Measurements from ENCODE around the gene TOB1. TPM values are rescaled to one million over a fixed set of nuclear protein-coding genes. Genes with fewer than 3 reads are reported as not detected.
A peak's percentile ranks its signal among the peaks of the same experiment; 100 is the strongest.

The TOB1 gene
- total RNA-seq (10 to 100 TPM; 51.0 to 73.2 (median 65.0) TPM), polyA plus RNA-seq (31.0 TPM)
- long read RNA-seq, donor 1, transcript TOB1-202 (2 exons, 2,229 nt): major isoform, 35 of 40 reads
- long read RNA-seq, donor 1, partial matches to known transcripts: 0 of 40 reads
- long read RNA-seq, donor 1, other reads (novel, unspliced or antisense): 3 of 40 reads
- long read RNA-seq, donor 2, transcript TOB1-202 (2 exons, 2,229 nt): major isoform, 13 of 16 reads
- long read RNA-seq, donor 2, partial matches to known transcripts: 0 of 16 reads
- long read RNA-seq, donor 2, other reads (novel, unspliced or antisense): 1 of 16 reads
- long read RNA-seq, donor 3, transcript TOB1-202 (2 exons, 2,229 nt): major isoform, 43 of 88 reads
- long read RNA-seq, donor 3, partial matches to known transcripts: 0 of 88 reads
- long read RNA-seq, donor 3, other reads (novel, unspliced or antisense): 44 of 88 reads
- long read RNA-seq, donor 4, transcript TOB1-202 (2 exons, 2,229 nt): major isoform, 21 of 22 reads
- long read RNA-seq, donor 4, partial matches to known transcripts: 0 of 22 reads
- long read RNA-seq, donor 4, other reads (novel, unspliced or antisense): 1 of 22 reads

DNA sequence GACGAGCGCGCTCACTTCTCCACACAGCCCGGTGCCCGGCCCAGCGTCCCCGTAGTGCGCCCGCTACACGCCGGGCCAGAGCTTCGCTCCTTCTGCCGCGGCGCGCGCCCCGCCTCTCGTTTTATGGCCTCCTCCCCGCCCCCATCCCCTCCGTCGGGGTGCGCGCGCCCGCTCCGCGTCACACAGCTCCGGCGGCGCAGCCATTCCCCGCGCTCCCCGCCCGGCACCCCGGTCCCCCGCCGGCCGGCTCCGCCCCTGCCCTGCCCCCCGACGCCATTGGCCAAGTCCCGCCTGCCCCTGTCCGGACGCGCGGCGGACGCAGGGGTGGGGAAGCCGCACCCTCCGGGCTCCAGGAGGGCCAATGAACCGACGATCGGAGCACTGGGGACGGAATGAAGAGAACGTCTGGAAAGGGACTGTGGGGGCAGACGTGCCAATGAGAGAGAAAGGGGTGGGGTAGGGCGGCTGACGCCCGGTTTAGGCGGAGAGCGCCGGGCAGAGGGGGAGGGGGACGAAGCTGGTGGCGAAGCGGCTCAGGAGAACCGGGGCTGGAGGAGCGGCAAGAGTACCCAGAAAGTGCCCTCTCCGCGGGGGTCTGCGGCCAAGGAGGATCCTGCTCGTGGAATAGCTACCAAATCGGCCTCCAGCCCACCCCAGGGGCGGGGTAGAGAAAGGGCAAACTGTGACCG lies at the start of gene TOB1:
TOB1 (minus strand) TSS at position 94 of the 689 bp plus-strand sequence. CDS start 2,337 bp downstream, outside the sequence.
- no peaks in the 10 kb centered on the region for H3K9me3 ChIP-seq (ENCODE audit: control insufficient read depth, low read length)
- H3K4me3 ChIP-seq (ENCODE audit: low read length): peak within 1 kb of the TSS; percentile 95
- under 1% methylated on average over 75 of the region's 75 CpGs for WGBS
- peaks cover 3% of the 10 kb centered on the region for H3K4me1 ChIP-seq (ENCODE audit: control insufficient read depth, insufficient read depth, low read length)
- no peaks in the 10 kb centered on the region for H3K27me3 ChIP-seq (ENCODE audit: control insufficient read depth, insufficient read depth)
- H3K27ac ChIP-seq (ENCODE audit: low read length): peak within 1 kb of the TSS; percentile 98
- ATAC-seq (peak; percentile 95), DNase-seq (peak; percentile 99 to 100 (median 99))
- intact Hi-C loops (cut with DNase I): loop anchor here in 1 of 4 donors (5.0 kb wide), 1 partner anchor 66 kb away; no protein-coding TSS in a partner anchor

- peaks cover 4% of the 10 kb centered on the region for H3K4me1 ChIP-seq (ENCODE audit: control insufficient read depth, insufficient read depth, low read length)
- WGBS: 88% methylated on average over 11 of the region's 11 CpGs
- no peak overlapping the region for H3K27ac ChIP-seq (ENCODE audit: low read length)
- intact Hi-C loops (cut with DNase I): no loop called here
- H3K9me3 ChIP-seq (ENCODE audit: control insufficient read depth, low read length): no peaks in the 10 kb centered on the region
- ATAC-seq: no peak
- H3K27me3 ChIP-seq (ENCODE audit: control insufficient read depth, insufficient read depth): no peaks in the 10 kb centered on the region
- DNase-seq: no peak
- no peak overlapping the region for H3K4me3 ChIP-seq (ENCODE audit: low read length)
These were observed 48.4 kb upstream of the TOB1 start for GRCh38 chr17:50914505-50915063.

DNA sequence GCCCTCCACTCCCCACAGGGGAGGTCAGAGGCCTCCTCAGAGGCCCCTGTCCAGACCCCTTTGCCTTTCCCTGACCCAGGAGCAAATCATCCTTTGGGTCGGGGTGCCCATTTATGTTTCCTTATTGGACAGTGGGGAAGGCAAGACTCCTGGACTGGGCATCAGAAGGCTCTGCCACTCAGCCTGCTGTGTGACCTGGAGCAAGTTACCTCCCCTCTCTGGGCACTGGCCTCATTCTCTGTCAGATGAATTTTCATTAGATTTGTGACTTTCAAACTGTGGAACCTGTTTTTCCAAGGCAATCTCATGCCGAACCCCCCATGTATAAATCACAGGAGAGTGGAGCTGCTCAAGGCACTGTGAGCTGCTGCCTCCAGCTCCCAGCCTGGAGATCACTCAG lies 47.0 kb upstream of the TOB1 start:
- H3K27me3 ChIP-seq (ENCODE audit: control insufficient read depth, insufficient read depth): no peaks in the 10 kb centered on the region
- no peaks in the 10 kb centered on the region for H3K9me3 ChIP-seq (ENCODE audit: control insufficient read depth, low read length)
- DNase-seq: no peak
- no peak for ATAC-seq
- no peak overlapping the region for H3K27ac ChIP-seq (ENCODE audit: low read length)
- peaks cover under 1% of the 10 kb centered on the region for H3K4me1 ChIP-seq (ENCODE audit: control insufficient read depth, insufficient read depth, low read length)
- intact Hi-C loops (cut with DNase I): no loop called here
- 95% methylated on average over 2 of the region's 2 CpGs for WGBS
- no peak overlapping the region for H3K4me3 ChIP-seq (ENCODE audit: low read length)

DNA sequence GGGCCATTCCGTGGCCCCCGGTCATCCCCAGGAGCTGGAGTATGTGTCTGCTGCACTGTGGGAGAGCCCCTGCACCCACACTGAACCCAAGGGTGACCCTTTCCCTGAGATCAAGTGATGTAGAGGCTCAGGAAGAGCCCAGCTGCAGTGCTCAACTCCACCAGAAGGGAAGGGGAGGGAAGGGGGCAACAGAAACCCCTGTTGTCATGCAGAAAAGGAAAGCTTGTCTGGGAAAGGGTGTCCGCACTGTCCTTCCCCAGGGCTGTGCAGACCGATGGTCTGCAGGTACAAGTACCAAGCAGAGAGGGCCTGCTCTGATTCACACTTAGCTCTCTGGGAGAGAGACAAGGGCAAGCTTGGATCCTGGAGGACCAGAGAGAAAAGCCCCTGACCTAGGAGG lies 45.7 kb upstream of the TOB1 start:
- 76% methylated on average over 4 of the region's 4 CpGs for WGBS
- DNase-seq (no peak), ATAC-seq (no peak)
- no peaks in the 10 kb centered on the region for H3K9me3 ChIP-seq (ENCODE audit: control insufficient read depth, low read length)
- H3K4me1 ChIP-seq (ENCODE audit: control insufficient read depth, insufficient read depth, low read length): no peaks in the 10 kb centered on the region
- intact Hi-C loops (cut with DNase I): no loop called here
- H3K27me3 ChIP-seq (ENCODE audit: control insufficient read depth, insufficient read depth): no peaks in the 10 kb centered on the region
- no peak overlapping the region for H3K27ac ChIP-seq (ENCODE audit: low read length)
- H3K4me3 ChIP-seq (ENCODE audit: low read length): no peak overlapping the region

GRCh38 chr17:50911450-50911849 lies 45.3 kb upstream of the TOB1 start:
- H3K4me3 ChIP-seq (ENCODE audit: low read length): no peak overlapping the region
- no peaks in the 10 kb centered on the region for H3K9me3 ChIP-seq (ENCODE audit: control insufficient read depth, low read length)
- H3K4me1 ChIP-seq (ENCODE audit: control insufficient read depth, insufficient read depth, low read length): no peaks in the 10 kb centered on the region
- H3K27ac ChIP-seq (ENCODE audit: low read length): no peak overlapping the region
- DNase-seq (peak in 1 of 3 donors; percentile 18), ATAC-seq (no peak)
- H3K27me3 ChIP-seq (ENCODE audit: control insufficient read depth, insufficient read depth): no peaks in the 10 kb centered on the region
- 67% methylated on average over 6 of the region's 6 CpGs for WGBS
- intact Hi-C loops (cut with DNase I): no loop called here

GRCh38 chr17:50909765-50910605 lies 43.8 kb upstream of the TOB1 start:
- peak overlapping the region; percentile 34 for H3K27ac ChIP-seq (ENCODE audit: low read length)
- ATAC-seq: peak in 1 of 2 donors; percentile 12
- intact Hi-C loops (cut with DNase I): no loop called here

DNA sequence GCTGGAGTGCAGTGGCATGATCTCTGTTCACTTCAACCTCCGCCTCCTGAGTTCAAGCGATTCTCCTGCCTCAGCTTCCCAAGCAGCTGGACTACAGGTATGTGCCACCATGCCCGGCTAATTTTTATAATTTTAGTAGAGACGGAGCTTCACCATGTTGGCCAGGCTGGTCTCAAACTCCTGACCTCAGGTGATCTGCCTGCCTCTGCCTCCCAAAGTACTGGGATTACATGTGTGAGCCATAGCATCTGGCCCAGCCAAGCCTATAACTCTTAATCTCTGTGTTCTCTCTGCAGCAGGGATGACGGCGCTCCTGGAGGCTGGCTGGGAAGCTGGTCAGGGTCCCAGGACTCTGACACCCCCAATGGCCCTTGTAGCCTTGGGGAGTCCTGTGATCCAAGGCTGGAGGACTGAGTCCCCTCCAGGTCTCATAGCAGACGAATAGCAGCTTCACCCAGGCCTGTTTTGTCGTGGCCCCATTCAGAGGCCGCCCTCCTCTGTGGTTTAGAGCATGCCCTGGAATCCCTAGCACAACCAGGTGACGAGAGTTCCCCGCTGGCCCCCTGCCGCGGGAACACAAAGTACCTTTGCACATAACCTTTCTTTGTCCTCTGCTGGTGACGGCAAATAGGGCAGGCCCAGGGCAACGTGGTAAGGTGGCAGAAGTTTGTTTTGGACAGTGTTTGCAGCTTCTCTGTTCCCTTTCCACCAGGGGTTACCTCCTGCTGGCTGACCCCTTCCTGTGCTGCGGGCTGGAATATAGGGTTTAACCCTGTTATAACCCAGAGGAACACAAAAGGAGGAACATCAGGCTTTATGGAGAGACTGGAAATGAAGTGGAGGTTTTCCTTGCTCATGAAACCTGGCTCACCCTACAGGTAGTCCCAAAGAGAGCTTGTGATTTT lies 43.0 kb upstream of the TOB1 start:
- intact Hi-C loops (cut with DNase I): no loop called here
- Histone ChIP-seq H3K9me3 (ENCODE audit: control insufficient read depth, low read length) (no peaks in the 10 kb centered on the region), H3K27ac (ENCODE audit: low read length) (peak overlapping the region; percentile 83), H3K4me1 (ENCODE audit: control insufficient read depth, insufficient read depth, low read length) (peaks cover 4% of the 10 kb centered on the region), H3K27me3 (ENCODE audit: control insufficient read depth, insufficient read depth) (no peaks in the 10 kb centered on the region), H3K4me3 (ENCODE audit: low read length) (no peak overlapping the region)
- peak; percentile 41 to 75 (median 72) for DNase-seq
- ATAC-seq: peak; percentile 54 to 63
- WGBS: 50% methylated on average over 16 of the region's 16 CpGs

More at GRCh38 chr17:50909765-50910605, 43.8 kb upstream of the TOB1 start:
- Histone ChIP-seq H3K27me3 (ENCODE audit: control insufficient read depth, insufficient read depth) (no peaks in the 10 kb centered on the region), H3K9me3 (ENCODE audit: control insufficient read depth, low read length) (no peaks in the 10 kb centered on the region), H3K4me3 (ENCODE audit: low read length) (no peak overlapping the region), H3K4me1 (ENCODE audit: control insufficient read depth, insufficient read depth, low read length) (peaks cover 4% of the 10 kb centered on the region)
- DNase-seq: no peak
- WGBS: 79% methylated on average over 15 of the region's 15 CpGs

DNA sequence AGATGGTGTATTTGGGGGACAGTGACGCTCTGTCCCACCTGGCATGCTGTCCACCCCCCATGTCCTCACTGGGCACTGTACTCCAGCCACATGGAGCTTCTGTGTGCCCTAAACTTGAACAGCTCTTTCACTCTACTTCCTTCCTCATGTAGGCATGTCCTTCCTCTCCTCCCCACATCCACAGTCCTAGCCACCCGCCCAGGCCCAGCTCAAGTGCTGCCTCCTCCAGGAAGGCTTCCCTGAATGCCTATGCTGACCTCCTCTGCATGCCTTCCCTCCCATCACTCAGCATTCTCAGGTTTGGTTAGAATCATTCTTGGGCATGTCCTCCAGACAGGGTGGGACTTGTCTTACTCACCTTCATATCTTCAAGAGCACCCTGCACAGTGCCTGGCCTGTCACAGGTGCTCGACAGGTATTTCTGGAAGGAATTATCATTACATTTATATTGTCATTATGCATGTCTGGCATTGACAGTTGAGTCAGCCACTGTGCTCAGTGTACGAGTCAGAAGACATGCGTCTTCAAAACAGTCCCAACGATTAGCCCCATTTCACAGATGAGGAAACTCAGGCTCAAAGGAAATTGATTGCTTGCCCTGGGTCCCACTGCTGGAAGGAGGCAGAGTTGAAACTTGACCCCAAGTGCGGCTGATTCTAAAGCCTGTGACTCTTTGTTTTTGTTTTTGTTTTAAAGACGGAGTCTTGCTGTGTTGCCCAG lies 42.1 kb upstream of the TOB1 start:
- no peak for ATAC-seq
- H3K27ac ChIP-seq (ENCODE audit: low read length): peak overlapping the region; percentile 35
- intact Hi-C loops (cut with DNase I): no loop called here
- no peaks in the 10 kb centered on the region for H3K9me3 ChIP-seq (ENCODE audit: control insufficient read depth, low read length)
- DNase-seq: no peak
- WGBS: 86% methylated on average over 8 of the region's 8 CpGs
- no peaks in the 10 kb centered on the region for H3K27me3 ChIP-seq (ENCODE audit: control insufficient read depth, insufficient read depth)
- no peak overlapping the region for H3K4me3 ChIP-seq (ENCODE audit: low read length)
- peaks cover 4% of the 10 kb centered on the region for H3K4me1 ChIP-seq (ENCODE audit: control insufficient read depth, insufficient read depth, low read length)

- ATAC-seq (no peak), DNase-seq (no peak)
- no peak overlapping the region for H3K27ac ChIP-seq (ENCODE audit: low read length)
- peaks cover 6% of the 10 kb centered on the region for H3K4me1 ChIP-seq (ENCODE audit: control insufficient read depth, insufficient read depth, low read length)
- no peaks in the 10 kb centered on the region for H3K9me3 ChIP-seq (ENCODE audit: control insufficient read depth, low read length)
- intact Hi-C loops (cut with DNase I): no loop called here
- H3K27me3 ChIP-seq (ENCODE audit: control insufficient read depth, insufficient read depth): no peaks in the 10 kb centered on the region
- 95% methylated on average over 4 of the region's 4 CpGs for WGBS
- no peak overlapping the region for H3K4me3 ChIP-seq (ENCODE audit: low read length)
These were observed 40.3 kb upstream of the TOB1 start for GRCh38 chr17:50906443-50906842.

All from right cardiac atrium (tissue), 5 donors.